Measurements from ENCODE around the gene BRMS1.
"Not testable (repeated sequence)": the region's sequence is repeated elsewhere in the genome, so short reads cannot be mapped to it uniquely, and the experiment has no call there.

The BRMS1 gene

GRCh38 chr11:66363187-66363601 is 18.3 kb upstream of the BRMS1 start:
- no peak for DNase-seq (ENCODE audit: low read depth)
- no peak for TF ChIP-seq MYC (IDR thresholded peaks at IDR 0.05; ENCODE audit: low read depth, low read length)
- TF ChIP-seq, protein P1, sequence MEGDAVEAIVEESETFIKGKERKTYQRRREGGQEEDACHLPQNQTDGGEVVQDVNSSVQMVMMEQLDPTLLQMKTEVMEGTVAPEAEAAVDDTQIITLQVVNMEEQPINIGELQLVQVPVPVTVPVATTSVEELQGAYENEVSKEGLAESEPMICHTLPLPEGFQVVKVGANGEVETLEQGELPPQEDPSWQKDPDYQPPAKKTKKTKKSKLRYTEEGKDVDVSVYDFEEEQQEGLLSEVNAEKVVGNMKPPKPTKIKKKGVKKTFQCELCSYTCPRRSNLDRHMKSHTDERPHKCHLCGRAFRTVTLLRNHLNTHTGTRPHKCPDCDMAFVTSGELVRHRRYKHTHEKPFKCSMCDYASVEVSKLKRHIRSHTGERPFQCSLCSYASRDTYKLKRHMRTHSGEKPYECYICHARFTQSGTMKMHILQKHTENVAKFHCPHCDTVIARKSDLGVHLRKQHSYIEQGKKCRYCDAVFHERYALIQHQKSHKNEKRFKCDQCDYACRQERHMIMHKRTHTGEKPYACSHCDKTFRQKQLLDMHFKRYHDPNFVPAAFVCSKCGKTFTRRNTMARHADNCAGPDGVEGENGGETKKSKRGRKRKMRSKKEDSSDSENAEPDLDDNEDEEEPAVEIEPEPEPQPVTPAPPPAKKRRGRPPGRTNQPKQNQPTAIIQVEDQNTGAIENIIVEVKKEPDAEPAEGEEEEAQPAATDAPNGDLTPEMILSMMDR (IDR thresholded peaks at IDR 0.05; ENCODE audit: low read depth, low read length) = no peak
- TF ChIP-seq POLR2A (IDR thresholded peaks at IDR 0.05; ENCODE audit: extremely low read depth, insufficient read length) = no peak
- TF ChIP-seq MAX (IDR thresholded peaks at IDR 0.05; ENCODE audit: low read depth, low read length) = no peak
- no peak overlapping the region for H3K4me3 ChIP-seq (ENCODE audit: low read depth, low read length)

DNA sequence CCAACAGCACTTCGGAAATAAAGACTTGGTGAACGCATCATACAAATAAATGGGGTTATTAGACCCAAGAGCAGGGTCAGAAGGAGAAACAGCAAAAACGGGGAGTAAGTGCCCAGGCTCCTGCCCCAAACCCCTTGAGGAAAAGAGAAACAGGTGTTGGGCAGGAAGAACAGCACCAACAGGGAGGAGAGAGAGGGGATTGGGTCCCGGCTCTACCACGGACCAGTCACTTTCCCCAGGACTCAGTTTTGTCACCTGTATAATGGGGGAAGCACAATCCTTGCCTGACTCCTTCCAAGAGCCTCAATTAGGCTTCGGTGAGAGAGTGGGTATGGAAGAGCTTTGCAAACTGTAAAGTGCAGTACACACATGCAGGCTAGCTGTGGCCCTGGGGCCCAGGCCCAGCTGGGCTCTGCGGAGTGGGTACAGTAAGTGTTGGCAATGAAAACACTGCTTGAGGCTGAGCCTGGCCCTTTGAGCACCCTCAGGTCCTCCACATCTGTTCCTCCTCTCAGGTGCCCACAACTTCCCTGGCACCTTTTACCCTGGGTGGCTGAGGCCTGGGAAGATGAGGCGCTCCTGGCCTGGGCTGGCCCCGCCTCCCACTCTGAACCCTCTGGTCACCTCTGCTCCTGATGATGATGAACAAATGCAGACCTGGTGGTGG is 17.7 kb upstream of the BRMS1 start:
- no peak for TF ChIP-seq MAX (IDR thresholded peaks at IDR 0.05; ENCODE audit: low read depth, low read length)
- TF ChIP-seq, protein P1 (IDR thresholded peaks at IDR 0.05; ENCODE audit: low read depth, low read length) = no peak
- no peak for TF ChIP-seq MYC (IDR thresholded peaks at IDR 0.05; ENCODE audit: low read depth, low read length)
- TF ChIP-seq POLR2A (IDR thresholded peaks at IDR 0.05; ENCODE audit: extremely low read depth, insufficient read length) = no peak
- peak; percentile 16 for DNase-seq (ENCODE audit: low read depth)
- no peak overlapping the region for H3K4me3 ChIP-seq (ENCODE audit: low read depth, low read length)

- TF ChIP-seq, protein P1 (IDR thresholded peaks at IDR 0.05; ENCODE audit: low read depth, low read length) = no peak
- TF ChIP-seq MAX (IDR thresholded peaks at IDR 0.05; ENCODE audit: low read depth, low read length) = no peak
- no peak for TF ChIP-seq MYC (IDR thresholded peaks at IDR 0.05; ENCODE audit: low read depth, low read length)
- no peak for TF ChIP-seq POLR2A (IDR thresholded peaks at IDR 0.05; ENCODE audit: extremely low read depth, insufficient read length)
- no peak overlapping the region for H3K4me3 ChIP-seq (ENCODE audit: low read depth, low read length)
- DNase-seq (ENCODE audit: low read depth) = peak; percentile 43
Measured at GRCh38 chr11:66361502-66361941, 16.6 kb upstream of the BRMS1 start.

DNA sequence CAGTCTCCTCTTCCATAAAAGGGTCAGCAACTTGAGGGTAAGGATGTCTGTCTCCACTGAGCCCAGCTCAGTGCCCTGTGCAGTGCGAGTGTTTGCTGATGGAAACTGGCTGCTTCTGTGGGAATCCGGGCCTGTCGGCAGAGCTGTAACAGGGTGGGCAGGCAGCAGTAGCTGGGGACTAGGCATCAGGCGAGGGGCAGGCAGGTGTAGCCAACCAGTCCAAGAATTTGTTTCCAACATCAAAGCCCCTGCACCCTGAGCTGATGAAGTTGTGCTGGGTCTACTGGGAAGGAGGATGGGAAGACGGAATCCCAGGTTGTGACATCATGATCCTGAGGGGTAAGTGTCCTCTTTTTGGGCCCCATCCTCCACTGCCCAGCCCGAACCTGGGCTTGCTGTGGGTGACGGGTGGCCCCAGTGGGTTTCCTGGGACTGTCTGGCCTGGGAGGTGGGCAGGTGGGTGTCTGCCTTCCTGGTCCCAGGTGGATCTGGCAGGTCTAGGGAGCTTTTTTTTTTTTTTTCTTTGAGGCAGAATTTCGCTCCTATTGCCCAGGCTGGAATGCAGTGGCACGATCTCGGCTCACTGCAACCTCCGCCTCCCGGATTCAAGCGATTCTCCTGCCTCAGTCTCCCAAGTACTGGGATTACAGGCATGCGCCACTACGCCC is 15.6 kb upstream of the BRMS1 start:
- TF ChIP-seq, protein P1 (IDR thresholded peaks at IDR 0.05; ENCODE audit: low read depth, low read length) = no peak
- TF ChIP-seq POLR2A (IDR thresholded peaks at IDR 0.05; ENCODE audit: extremely low read depth, insufficient read length) = peak; percentile 29
- peak; percentile 37 for DNase-seq (ENCODE audit: low read depth)
- H3K4me3 ChIP-seq (ENCODE audit: low read depth, low read length) = no peak overlapping the region

DNA sequence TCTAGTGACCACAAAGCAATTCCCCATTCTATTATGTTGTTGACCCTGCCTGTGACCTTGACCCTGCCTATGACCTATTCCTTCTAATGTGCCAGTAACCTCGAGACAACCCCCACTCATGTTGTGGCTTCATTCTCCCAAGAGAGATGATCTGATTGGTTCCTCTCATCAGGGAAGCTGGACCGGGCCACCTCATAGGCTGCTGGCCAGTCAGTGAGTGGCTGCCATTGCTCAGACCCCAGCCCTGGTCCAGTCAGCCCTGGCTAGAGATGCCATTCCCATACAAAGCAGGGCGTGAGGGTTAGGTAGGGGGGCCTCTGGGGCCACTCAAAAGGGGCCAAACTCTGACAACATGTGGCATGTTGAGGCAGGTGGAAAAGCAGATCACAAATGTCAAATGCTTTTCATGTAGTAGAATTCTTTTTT is 14.8 kb upstream of the BRMS1 start:
- TF ChIP-seq, protein P1 (IDR thresholded peaks at IDR 0.05; ENCODE audit: low read depth, low read length) = no peak
- TF ChIP-seq POLR2A (IDR thresholded peaks at IDR 0.05; ENCODE audit: extremely low read depth, insufficient read length) = peak; percentile 54
- no peak overlapping the region for H3K4me3 ChIP-seq (ENCODE audit: low read depth, low read length)
- peak; percentile 67 for DNase-seq (ENCODE audit: low read depth)

GRCh38 chr11:66350560-66351235 is 5.8 kb upstream of the BRMS1 start:
- not testable (repeated sequence) for DNase-seq (ENCODE audit: low read depth); H3K4me3 ChIP-seq (ENCODE audit: low read depth, low read length)
